Lung (tissue), 12 donors: ENCODE measurements around the gene TPX2. TPM values are rescaled to one million over a fixed set of nuclear protein-coding genes. Genes with fewer than 3 reads are reported as not detected.

ENCODE experiments used
- ATAC-seq: fragments of 200-7000 bp; cut with Tn5 transposase; one replicate; pipeline ENCODE4 v1.9.1; 2020; ENCODE audit warnings: moderate number of reproducible peaks; ENCODE audit not compliant: insufficient read depth, low FRiP score
- DNase-seq, 3 donors: peaks; one replicate each; pipeline ENCODE4 v3.0.0-alpha.2; 2013 to 2017
- H3K27ac ChIP-seq, 2 donors: one replicate each; pipeline ENCODE4 v1.5.1; 2013; ENCODE audit warnings: mild to moderate bottlenecking in 2 of 2, moderate library complexity in 2 of 2, control low read depth in 1 of 2, inconsistent platforms in 1 of 2, low read depth in 1 of 2, low read length in 1 of 2
- H3K27me3 ChIP-seq, 3 donors: one replicate each; pipeline ENCODE4 v1.5.1; 2013; ENCODE audit warnings: low read length in 2 of 3; ENCODE audit not compliant: control insufficient read depth in 3 of 3, insufficient read depth in 3 of 3
- H3K36me3 ChIP-seq, 4 donors: one replicate each; pipeline ENCODE4 v1.5.1; 2013; ENCODE audit warnings: low read length in 4 of 4, mild to moderate bottlenecking in 1 of 4, moderate library complexity in 1 of 4; ENCODE audit not compliant: control insufficient read depth in 4 of 4, insufficient read depth in 4 of 4
- H3K4me1 ChIP-seq, 5 donors: one replicate each; pipeline ENCODE4 v1.5.1; 2013; ENCODE audit warnings: low read length in 5 of 5, mild to moderate bottlenecking in 2 of 5, moderate library complexity in 1 of 5; ENCODE audit not compliant: control insufficient read depth in 5 of 5, insufficient read depth in 5 of 5
- H3K4me3 ChIP-seq: one replicate; pipeline ENCODE4 v1.5.1; 2013; ENCODE audit warnings: mild to moderate bottlenecking, control low read depth, moderate library complexity
- H3K9ac ChIP-seq, 2 donors: one replicate each; pipeline ENCODE4 v1.5.1; 2013; ENCODE audit warnings: low read length in 2 of 2, control low read depth in 1 of 2; ENCODE audit not compliant: insufficient read depth in 1 of 2
- H3K9me3 ChIP-seq, 4 donors: one replicate each; pipeline ENCODE4 v1.5.1; 2013; ENCODE audit warnings: low read length in 3 of 4, mild to moderate bottlenecking in 1 of 4, moderate library complexity in 1 of 4; ENCODE audit not compliant: control insufficient read depth in 4 of 4, insufficient read depth in 3 of 4
- CTCF ChIP-seq: IDR thresholded peaks from 2 replicates; pipeline ENCODE4 v1.5.1; 2012; ENCODE audit warnings: mild to moderate bottlenecking; ENCODE audit errors: control extremely low read depth, extremely low read depth
- WGBS, 2 donors: extraction: QIAGEN DNeasy Blood & Tissue Kit; methylation state at CpG; one replicate each; pipeline ENCODE4 v1.1.7; 2013; 5-methylcytosine and 5-hydroxymethylcytosine counted together
- polyA plus RNA-seq, 2 donors: library from polyadenylated mRNA; stranded (reverse); fragments of 200-250 nt; gene quantifications; one replicate each; pipeline ENCODE4 v1.2.1, GENCODE V29; 2013
- total RNA-seq, 2 donors: library from RNA; depleted of rRNA in 1 of 2; stranded (reverse); fragments of >200 nt in 1 of 2; gene quantifications; one replicate each; pipeline ENCODE4 v1.2.1, GENCODE V29; 2014 to 2021
- donor health status: control.
- donor health status: control.
- donor health status: Bipolar disorder and iron deficiency.
- donor health status: healthy.
- donor health status: DM: yes; HTN: yes; CAD: no.

The TPX2 gene
- total and polyA plus RNA-seq, 4 donors, result 1.6 to 6.5 (median 2.0) TPM

DNA sequence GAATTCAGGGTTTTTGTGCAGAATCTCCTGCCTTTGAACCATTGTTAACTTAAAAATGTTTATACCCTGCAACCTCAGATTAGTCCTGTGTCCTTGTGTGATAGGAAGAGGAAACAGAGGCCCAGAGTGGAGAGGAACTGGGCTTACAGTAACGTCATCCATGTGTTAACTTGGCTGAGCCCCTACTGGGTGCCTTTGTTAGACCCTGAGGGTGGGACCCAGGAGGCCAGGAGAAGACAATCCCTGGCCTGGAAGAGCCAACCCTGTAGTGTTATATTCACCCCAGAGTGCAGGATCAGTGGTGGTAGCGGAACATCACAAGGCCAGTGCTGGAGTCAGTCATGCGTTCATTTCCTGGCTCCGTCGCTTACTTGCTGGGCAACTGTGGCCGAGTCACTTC is 90.6 kb downstream of the TPX2 start:
- peaks cover 0 to 2% (median 0%) of the 10 kb centered on the region in 4 donors for H3K9me3 ChIP-seq
- no peak overlapping the region for H3K27ac ChIP-seq
- H3K4me1 ChIP-seq, result peaks cover 0 to 17% (median 0%) of the 10 kb centered on the region in 5 donors
- no peak overlapping the region for H3K4me3 ChIP-seq
- DNase-seq (peak in 1 of 3 donors; percentile 32), ATAC-seq (no peak)
- no peak for TF ChIP-seq CTCF
- H3K36me3 ChIP-seq, result no peaks in the 10 kb centered on the region
- H3K9ac ChIP-seq, result no peak overlapping the region
- WGBS, 2 donors, result 80 to 83% methylated on average over 6 of the region's 6 CpGs
- no peaks in the 10 kb centered on the region for H3K27me3 ChIP-seq

- DNase-seq, result no peak
- TF ChIP-seq CTCF, result no peak
- Histone ChIP-seq H3K4me1 (peaks cover 0 to 18% (median 0%) of the 10 kb centered on the region in 5 donors), H3K4me3 (no peak overlapping the region), H3K27ac (no peak overlapping the region), H3K36me3 (no peaks in the 10 kb centered on the region), H3K9ac (no peak overlapping the region), H3K9me3 (peaks cover 0 to 2% (median 0%) of the 10 kb centered on the region in 4 donors), H3K27me3 (no peaks in the 10 kb centered on the region)
- WGBS, 2 donors, result 86% methylated on average over 8 of the region's 8 CpGs
- ATAC-seq, result no peak
Measured at GRCh38 chr20:31830406-31830981, 91.4 kb downstream of the TPX2 start.

- peaks cover 0 to 2% (median 0%) of the 10 kb centered on the region in 4 donors for H3K9me3 ChIP-seq
- no peak overlapping the region for H3K4me3 ChIP-seq
- no peak overlapping the region for H3K27ac ChIP-seq
- H3K27me3 ChIP-seq, result no peaks in the 10 kb centered on the region
- peaks cover 0 to 25% (median 0%) of the 10 kb centered on the region in 5 donors for H3K4me1 ChIP-seq
- no peak overlapping the region for H3K9ac ChIP-seq
- no peak for DNase-seq
- H3K36me3 ChIP-seq, result no peaks in the 10 kb centered on the region
- ATAC-seq, result no peak
- 88 to 99% methylated on average over 6 of the region's 6 CpGs for WGBS, 2 donors
- TF ChIP-seq CTCF, result no peak
Measured at GRCh38 chr20:31831211-31831610, 92.1 kb downstream of the TPX2 start.
